HG03108 (cell line): ENCODE data around the gene SIGLEC12.
"Not testable (repeated sequence)": the region's sequence is repeated elsewhere in the genome, so short reads cannot be mapped to it uniquely, and the experiment has no call there.

Experiments
- ATAC-seq: cut with Tn5 transposase; IDR thresholded peaks from one replicate; pipeline ENCODE4 v1.9.1; 2021; ENCODE audit warnings: moderate library complexity; ENCODE audit not compliant: unreplicated experiment

Gene SIGLEC12

DNA sequence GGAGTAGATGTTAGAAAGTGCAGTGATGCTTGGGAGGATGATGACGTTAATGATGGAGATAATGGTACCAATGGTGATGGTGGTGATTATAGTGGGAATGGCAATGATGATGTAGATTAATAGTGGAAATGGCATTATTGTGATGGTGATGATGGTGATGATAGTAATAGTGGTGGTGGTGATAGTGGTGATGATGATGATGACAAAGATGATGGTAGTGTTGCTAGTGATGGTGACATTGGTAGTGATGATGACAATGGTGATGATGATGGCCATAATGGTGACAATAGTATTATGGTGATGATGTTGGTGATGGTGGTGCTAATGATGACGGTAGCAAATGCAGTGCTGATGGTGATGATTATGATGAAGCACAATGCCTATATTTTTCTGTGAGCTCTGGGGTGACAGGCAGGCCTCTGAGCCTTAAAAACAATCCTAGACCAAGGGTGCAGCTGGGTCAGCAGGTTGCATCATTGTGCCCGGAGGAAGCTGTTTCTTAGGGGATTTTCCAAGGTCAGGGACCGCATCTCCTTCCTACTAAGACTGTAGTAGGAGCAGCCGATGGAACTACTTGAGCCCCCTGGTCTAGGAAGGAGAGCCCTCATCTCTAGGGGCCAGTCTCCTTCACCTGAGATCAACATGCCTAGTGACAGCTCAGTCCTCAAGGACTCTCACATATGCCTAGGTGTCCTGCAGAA, 15.5 kb downstream of the SIGLEC12 start:
- ATAC-seq: no peak

DNA sequence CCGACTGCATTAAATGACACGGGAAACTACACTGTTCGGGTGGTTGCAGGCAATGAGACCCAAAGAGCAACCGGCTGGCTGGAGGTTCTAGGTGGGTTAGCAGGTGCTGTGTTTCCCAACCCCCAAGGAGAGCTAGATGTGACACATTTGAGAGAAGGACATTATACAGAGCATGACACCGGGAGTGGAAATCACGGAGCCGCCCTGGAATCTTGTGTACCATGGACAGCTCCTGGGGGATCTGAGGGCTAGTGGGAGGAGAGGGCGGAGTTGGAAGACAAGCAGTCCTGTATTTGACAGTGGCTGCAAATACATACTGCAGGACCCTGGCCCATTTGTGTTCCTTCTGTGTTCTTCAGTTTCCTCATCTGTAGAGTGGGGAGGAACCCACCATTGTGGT, 21.0 kb downstream of the SIGLEC12 start:
- ATAC-seq: no peak

DNA sequence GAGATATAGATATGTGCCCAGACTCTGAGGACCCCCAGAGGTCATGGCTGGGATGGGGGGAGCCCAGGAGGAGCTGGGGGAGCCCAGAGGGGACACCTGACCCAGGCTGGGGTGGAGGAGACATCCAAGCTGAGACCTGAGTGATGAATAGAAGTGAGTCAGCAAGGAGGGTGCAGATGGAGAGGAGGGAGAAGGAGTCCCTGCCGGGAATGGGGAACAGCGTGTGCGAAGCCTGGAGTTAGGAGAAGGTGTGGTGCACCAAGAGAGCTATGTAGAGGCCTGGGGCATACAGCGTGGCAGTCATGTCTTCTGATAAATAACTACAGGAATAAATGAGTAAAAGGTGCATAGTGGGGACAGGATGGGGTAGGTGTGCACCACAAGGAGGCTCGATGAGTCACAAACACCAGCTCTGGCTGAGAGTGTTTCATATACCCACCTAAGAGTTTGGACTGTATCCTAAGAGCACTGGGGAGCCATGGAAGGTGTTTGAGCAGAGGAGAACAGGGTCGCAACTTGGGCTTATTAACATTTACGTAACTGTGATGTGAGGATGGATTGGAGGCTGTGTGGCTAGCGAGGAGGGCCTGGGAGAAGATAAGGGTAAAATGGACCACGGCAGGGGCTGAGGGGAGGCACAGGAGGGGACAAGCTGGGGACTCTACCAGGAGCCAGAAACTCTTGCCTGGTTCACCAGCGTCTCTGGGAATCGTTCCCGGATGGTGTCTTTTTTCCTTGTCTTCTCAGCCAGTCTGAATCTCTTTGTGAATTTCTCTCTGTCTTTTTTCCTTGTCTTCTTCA, 21.9 kb downstream of the SIGLEC12 start:
- ATAC-seq: no peak

DNA sequence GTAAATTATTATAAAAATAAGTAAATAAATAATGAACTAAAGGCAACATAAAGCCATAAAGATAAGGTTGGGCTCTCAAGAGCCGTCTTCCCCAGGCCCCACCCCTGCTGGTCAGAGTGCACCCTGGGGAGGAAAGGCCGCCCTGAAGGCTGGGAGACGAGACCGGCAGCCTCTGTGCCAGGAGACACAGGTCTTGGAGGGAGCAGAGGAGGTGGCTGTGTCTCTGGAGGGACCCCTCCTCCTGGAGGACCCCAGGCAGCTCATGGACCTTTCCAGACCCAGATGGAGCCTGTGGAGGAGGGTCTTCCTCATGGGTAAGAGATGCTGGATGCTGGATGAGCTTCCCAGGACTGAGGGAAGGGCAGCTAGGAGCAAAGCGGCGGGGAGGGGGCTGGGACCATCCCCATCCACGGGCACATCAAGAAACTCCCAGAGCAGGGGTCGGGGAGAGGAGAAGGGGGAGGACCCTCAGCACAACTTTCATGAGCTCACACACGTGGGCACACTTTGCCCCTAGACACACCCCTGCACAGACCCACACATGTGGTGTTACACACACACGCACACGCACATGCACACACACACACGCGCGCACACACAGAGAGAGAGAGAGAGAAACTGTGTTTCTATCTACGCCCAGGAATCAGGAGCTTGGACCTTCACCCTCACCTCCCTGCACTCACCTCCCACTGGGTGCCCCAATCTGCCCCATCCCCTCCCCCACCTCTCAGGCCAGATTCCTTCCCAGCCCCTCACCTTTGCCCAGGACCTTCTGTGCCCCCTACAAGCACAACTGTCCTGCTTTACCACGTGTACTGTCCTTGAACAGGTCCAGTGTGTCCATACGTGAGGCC, 23.0 kb downstream of the SIGLEC12 start, which contains the start of gene CEACAM18:
TSS of gene CEACAM18 (plus strand) at position 159 of the 854 bp plus-strand sequence.
- no peak for ATAC-seq

DNA sequence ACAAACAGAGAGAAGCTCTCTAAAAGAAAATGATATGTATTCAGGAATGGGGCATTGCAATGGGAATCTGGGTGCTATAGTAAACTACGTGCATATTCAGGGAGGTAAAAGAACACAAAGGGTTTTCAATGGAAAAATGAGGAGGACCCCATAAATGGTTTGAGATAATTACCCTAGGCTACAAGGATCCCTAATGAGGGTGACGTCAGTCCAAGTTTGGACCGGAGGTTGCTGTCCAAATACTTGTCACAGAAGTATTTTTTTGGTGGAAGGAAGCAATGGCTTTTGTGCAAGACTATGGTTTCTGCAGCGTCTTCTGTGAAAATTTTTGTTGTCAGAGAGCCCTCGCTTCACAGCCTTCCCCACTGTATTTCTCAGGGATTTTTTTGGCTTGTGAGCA, 24.3 kb downstream of the SIGLEC12 start:
- no peak for ATAC-seq

DNA sequence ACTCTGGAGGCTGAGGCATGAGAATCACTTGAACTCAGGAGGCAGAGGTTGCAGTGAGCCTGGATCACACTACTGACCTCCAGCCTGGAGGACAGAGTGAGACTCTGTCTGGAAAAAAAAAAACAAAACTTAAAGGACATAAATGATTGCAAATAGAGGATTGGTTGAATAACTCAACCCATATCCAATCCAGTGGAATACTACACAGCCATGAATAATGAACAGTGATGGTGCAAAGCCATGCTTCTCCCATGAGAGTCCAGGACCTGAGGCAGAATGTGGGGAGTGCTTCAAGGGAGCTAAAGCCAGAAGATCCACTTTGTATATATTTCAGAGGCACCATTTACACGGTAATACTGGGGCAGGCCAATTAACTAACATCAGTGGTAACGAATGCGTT, 25.4 kb downstream of the SIGLEC12 start:
- ATAC-seq: no peak

DNA sequence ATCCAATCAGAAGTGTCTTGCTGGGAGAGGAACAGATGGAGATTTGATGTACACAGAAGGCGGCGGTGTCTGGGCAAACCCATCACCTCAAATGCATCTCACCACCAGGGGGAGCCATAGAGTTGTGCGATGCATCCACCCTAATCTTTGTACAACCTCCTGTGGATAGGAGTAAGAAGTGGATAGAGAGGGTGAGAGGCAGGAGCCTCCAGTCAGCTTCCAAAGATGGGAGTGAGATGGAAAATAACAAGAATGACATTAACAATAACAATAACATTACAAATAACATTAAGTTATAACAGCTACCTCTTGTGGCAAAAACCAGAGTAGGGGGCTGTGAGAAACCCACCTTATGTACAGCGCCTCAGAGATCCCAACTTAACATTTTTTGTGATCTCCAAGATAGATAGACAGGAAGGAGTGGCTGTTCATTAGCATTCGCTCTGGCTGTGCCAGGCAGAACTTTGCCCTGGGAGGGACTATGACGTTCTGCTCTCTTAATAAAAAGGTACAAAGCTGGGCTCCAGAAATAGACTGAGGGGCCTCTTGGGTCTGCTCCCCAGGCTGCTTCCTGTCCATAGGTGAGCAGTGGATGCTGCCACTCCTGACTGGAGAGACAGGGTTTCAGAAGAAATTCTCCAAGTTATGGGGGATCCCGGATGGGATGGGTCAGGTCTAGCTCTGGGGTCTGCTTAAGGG, 28.4 kb downstream of the SIGLEC12 start:
- no peak for ATAC-seq

DNA sequence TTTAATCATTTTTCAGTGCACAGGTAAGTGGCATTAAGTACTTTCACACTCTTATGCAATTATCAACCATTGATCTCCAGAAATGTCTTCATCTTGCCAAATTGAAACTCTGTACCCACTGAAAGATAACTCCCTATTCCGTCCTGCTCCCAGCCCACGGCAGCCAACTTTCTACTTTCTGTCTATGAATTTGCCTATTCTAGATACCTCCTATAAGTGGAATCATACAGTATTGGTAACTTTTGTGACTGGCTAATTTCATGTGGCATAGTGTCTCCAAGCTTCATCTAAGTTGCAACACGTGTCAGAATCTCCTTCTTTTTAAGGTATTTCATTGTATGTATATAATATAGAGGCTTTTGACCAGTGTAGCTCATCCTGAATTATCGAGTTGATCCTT, 29.0 kb downstream of the SIGLEC12 start:
- no peak for ATAC-seq

DNA sequence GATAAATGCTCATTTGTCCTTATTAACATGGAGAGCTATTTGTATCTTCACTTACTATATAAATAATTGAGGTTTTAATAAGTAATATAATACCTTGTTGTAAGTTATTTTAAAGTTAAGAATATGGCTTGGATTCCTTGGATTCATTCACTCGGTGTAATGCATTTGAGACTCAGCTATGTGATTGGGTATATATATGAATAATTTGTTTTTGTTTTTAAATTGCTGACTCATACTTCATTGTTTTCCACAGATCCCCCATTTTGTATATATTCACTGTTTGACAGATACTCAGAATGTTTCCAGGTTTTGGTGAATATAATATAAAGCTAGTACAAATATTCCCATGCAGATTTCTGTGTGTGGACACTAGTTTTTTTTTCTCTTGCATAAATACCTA, 30.1 kb downstream of the SIGLEC12 start:
- no peak for ATAC-seq

DNA sequence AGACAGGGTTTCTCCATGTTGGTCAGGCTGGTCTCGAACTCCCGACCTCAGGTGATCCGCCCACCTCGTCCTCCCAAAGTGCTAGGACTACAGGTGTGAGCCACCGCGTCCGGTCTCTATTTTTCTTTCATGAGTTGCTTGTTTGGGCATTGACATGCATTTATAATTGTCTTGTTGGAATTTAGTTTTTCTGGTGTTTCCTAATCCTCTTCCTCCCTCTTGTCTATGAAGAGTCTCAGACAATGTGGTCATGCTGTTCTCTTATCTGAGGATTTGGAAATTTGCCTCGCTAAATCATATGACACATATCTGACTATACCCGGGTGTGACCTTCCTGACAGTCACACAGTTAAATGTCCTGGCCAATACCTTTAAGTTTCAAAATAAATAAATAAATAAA, 30.6 kb downstream of the SIGLEC12 start:
- no peak for ATAC-seq

DNA sequence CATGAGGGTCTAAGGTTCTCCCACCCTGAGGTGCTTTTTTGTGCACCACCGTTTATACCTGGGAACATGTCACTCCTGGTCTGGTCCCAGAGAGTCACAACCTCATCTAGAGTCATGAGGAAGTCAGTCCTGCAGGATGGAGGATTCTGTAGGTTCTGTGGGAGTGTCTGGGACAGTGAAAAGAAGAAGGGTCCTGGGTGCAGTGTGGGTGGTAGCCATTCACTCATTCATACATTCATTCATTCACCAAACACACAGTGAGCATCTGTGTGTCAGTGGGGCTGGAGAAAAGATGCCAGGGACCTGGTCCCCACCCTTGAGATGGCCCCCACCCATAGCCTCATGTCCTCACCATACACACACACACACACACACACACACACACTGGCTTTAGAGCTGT, 32.0 kb downstream of the SIGLEC12 start:
- no peak for ATAC-seq

DNA sequence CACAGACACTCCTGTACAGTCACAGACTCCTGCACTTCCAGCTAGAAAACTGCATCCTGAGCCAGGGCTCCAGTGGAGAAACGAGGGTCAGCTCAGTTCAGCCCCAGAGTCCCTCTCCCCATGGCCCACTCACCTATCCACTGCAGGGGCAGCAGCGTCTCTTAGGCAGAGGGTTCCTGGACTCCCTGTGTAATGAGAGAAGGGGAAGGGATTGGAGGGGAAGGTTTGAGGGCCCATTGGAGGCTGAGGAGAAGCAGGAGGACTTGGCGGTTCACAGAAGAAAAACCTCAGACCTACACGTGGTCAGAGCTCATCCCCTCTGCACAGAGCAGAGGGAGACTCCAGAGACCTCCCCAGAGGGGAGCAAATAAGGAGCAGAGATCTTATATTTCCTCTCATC, 32.4 kb downstream of the SIGLEC12 start:
- no peak for ATAC-seq

DNA sequence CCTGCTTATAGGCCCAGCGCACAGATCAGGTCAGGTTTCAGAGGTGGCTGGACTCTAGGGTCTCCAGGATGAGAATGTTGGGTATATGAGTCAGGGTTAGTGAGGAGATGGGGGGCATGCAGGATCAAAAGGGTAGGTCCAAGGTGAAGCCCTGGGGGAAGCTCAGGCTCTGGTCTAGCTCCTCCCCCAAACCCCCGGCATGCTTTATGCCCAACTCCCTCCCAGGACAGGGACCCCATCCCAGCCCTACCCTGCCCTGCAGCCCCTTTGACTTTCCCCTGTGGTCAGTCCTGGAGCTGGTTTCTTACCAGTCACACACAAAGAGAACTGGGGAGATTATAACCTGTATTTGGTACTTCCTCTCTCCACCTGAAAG, 33.1 kb downstream of the SIGLEC12 start:
- ATAC-seq: no peak

DNA sequence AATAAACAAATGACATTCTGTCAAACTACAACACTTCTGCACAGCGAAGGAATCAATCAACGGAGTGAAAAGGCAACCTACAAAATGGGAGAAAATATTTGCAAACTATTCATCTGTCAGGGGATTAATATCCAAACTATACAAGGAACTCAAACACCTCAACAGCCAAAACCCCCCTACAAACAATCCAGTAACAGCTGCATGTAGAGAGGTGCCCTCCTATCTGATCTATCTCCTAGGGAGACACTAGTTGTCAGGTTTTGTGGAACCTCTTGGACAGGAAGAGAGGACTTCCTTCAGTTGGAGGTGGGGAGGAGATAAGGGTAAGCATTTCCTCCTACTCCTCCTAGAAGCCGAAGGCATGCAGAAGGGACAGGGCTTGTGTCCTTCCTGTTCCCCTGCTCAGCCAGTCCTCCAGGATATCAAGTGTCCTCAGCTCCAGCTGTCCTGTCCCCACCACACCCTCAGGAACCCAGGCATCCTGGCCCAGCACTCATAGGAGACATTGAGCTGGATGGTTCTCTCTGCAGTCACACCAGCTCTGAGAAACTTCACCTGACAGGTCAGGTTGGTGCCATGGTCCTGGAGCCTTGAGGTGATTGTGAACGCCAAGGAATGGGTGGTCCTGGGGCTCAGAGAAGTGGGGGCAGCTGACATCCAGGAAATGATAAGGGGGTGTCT, 33.6 kb downstream of the SIGLEC12 start:
- ATAC-seq: no peak

DNA sequence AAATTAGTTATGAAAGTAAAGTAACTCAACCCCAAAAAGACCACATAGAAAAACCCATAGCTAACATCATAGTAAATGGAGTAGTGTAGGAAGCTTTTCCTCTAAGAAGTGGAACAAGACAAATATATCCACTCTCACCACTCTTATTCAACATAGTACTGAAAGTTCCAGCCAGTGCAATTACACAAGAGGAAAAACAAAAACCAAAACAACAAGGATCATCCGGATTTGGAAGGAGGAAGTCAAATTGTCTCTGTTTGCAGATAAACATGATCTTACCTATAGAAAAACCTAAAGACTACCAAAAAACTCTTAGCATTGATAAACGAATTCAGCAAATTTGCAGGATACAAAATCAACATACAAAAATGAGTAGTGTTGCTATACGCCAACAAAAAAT, 34.9 kb downstream of the SIGLEC12 start:
- no peak for ATAC-seq

DNA sequence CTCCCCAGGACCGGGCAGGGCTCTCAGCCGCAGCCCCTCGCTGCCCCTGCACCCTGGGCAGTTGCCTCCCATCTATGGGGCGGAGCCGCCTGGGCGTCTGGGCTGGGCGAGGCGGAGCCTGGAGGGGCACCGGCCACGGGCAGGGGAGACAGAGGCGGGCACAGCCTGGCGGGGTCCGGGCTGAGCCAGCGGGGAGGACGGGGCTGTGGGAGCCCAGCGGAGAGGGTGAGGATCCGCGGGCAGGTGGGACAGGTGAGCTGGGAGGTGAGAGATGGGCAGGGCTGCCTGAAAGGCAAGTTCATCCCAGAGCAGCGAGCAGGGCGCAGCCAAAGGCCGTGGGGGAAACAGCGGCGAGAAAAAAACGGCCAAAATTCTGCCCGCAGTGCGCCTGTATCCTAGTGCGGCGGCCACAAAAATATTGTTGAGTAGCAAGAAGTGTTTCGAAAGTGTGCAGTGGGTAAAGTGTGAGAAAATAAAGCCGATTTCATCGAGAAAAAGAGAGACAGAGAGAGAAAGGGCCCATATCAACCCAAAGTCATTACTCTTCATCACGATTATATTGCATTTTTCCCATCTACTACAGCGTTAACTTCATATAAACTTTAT, 37.5 kb downstream of the SIGLEC12 start:
- not testable (repeated sequence) for ATAC-seq

DNA sequence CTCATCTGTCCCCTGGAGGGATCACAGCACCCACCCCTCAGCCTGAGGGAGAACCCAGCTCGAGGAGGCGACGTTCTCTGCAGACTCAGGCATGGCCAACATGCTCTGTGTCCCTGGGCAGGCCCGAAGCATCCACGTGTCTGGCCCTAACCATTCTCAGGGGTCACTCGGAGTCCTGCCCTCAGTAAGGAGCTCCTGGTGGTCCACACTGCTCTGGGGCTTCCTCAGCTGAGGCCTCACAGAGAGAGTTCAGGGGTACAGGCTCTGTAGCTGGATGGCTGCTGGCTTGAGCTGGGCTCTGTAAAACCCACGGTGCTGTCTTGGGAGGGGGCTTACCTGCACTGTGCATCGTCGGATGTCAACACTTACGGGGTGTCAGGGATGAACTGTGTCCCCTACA, 38.9 kb downstream of the SIGLEC12 start:
- no peak for ATAC-seq

DNA sequence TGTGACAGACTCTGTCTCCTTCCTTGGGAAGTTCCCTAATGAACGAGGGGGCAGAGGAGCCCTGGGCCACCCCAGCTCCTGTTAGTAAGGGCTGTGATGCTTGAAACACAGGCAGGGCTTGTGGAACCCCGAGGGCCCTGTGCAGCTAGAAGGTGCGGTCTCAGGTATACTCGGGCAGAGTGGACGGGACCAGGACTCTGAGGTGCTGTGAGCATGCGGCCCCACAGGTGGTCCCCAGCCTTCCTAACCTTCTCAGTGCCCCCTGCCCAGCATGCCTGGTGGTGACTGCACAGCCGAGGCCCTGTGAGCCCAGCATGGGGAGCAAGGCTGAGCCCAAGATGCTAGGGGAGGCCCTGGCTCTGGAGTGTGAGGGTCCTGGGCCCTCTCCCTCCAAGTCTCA, 39.3 kb downstream of the SIGLEC12 start:
- no peak for ATAC-seq

DNA sequence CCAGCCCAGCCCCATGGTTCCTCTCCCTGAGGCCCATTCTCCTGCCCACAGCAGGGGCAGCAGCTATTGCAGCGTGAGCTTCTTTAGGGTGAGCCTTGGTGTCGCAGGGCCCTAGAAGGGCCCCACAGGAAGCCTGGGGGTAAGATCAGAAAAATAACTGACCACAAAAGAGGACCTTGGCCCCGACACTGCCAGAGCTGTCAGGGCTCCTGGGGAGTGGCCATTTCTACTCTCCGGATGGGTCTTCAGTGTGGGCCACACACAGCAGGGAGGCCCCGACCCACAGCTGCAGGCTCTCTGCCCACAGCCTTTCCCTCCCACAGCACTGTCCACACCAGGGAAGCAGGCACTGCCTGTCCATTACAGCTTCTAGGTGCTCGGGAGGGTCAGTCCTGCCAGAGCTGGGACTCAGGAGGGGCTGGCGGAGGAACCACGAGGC, 39.9 kb downstream of the SIGLEC12 start:
- ATAC-seq: no peak
